Left lung (tissue), 10 donors: ENCODE data around the gene RCOR2. TPM values are rescaled to one million over a fixed set of nuclear protein-coding genes. Genes with fewer than 3 reads are reported as not detected.

Experiments
- ATAC-seq: fragments of 200-7000 bp; cut with Tn5 transposase; one replicate; pipeline ENCODE4 v1.9.1; 2020; ENCODE audit warnings: moderate library complexity
- DNase-seq, 4 donors: peaks; one replicate each; pipeline ENCODE4 v3.0.0-alpha.2; 2013 to 2020
- H3K27ac ChIP-seq, 2 donors: fragments of 200-600 bp; sonication (generic) in 1 of 2; one replicate each; pipeline versions ENCODE4 v1.5.0 to v1.8.0; 2020 to 2021
- H3K27me3 ChIP-seq, 2 donors: fragments of 200-600 bp; sonication (generic) in 1 of 2; one replicate each; pipeline versions ENCODE4 v1.5.0 to v1.8.0; 2020 to 2021
- H3K36me3 ChIP-seq, 2 donors: fragments of 200-600 bp; sonication (generic) in 1 of 2; one replicate each; pipeline versions ENCODE4 v1.5.0 to v1.8.0; 2020 to 2021
- H3K4me1 ChIP-seq, 2 donors: fragments of 200-600 bp; one replicate each; pipeline ENCODE4 v1.8.0; 2021
- H3K4me3 ChIP-seq, 2 donors: fragments of 200-600 bp; sonication (generic) in 1 of 2; one replicate each; pipeline versions ENCODE4 v1.5.0 to v1.8.0; 2020 to 2021; ENCODE audit warnings: mild to moderate bottlenecking in 1 of 2
- H3K9me3 ChIP-seq, 2 donors: fragments of 200-600 bp; sonication (generic) in 1 of 2; one replicate each; pipeline versions ENCODE4 v1.5.0 to v1.8.0; 2020 to 2021
- CTCF ChIP-seq, 2 donors: fragments of 200-600 bp; sonication (generic) in 1 of 2; IDR thresholded peaks; one replicate each; pipeline versions ENCODE4 v1.5.0 to v1.8.0; 2021; ENCODE audit warnings: antibody characterized with exemption in 2 of 2
- intact Hi-C, 2 donors: fragments of 100-400 bp; cut with DNase I; formaldehyde crosslinking; loops; one replicate each; pipeline versions ENCODE4 v1.11.2 to v1.14.2; 2022
- polyA plus RNA-seq, 6 donors: library from polyadenylated mRNA; unstranded; fragments of 120-200 nt; gene quantifications; one replicate each; pipeline ENCODE4 v1.2.1, GENCODE V29; 2013; ENCODE audit not compliant: insufficient read length in 6 of 6
- total RNA-seq, 2 donors: library from RNA; stranded (reverse); fragmentation: NEBNext Ultra II Directional; extraction: Animal tissue kit (Norgen Biotek cat#: 25700); gene quantifications; one replicate each; pipeline ENCODE4 v1.2.1, GENCODE V29; 2021
- donor health status: DM: no; HTN: yes; CAD: no.
- donor health status: DM: no; HTN: no; CAD: no.

The RCOR2 gene
- total and polyA plus RNA-seq, 8 donors, result 0.45 to 17.4 (median 12.4) TPM

- no peaks in the 10 kb centered on the region for H3K27me3 ChIP-seq
- intact Hi-C loops, result no loop called here
- no peaks in the 10 kb centered on the region for H3K9me3 ChIP-seq
- peak overlapping the region in 1 of 2 donors; percentile 11 for H3K27ac ChIP-seq
- ATAC-seq (no peak), DNase-seq (no peak)
- H3K4me1 ChIP-seq, result peaks cover 20 to 64% of the 10 kb centered on the region in 2 donors
- no peak overlapping the region for H3K4me3 ChIP-seq
- no peak for TF ChIP-seq CTCF (IDR thresholded peaks at IDR 0.05)
- H3K36me3 ChIP-seq, result peaks cover 0 to 6% of the 10 kb centered on the region in 2 donors
Observed at GRCh38 chr11:63879598-63880402, 37.2 kb downstream of the RCOR2 start.

GRCh38 chr11:63877658-63878241 lies 39.2 kb downstream of the RCOR2 start:
- TF ChIP-seq CTCF (IDR thresholded peaks at IDR 0.05), result no peak
- Histone ChIP-seq H3K9me3 (no peaks in the 10 kb centered on the region), H3K4me1 (peaks cover 29 to 64% of the 10 kb centered on the region in 2 donors), H3K4me3 (no peak overlapping the region), H3K27me3 (no peaks in the 10 kb centered on the region), H3K36me3 (peaks cover 0 to 6% of the 10 kb centered on the region in 2 donors), H3K27ac (no peak overlapping the region)
- DNase-seq, result no peak
- intact Hi-C loops, result no loop called here
- ATAC-seq, result no peak

- Histone ChIP-seq H3K27ac (no peak overlapping the region), H3K4me3 (no peak overlapping the region), H3K36me3 (peaks cover 0 to 6% of the 10 kb centered on the region in 2 donors), H3K4me1 (peaks cover 37 to 68% of the 10 kb centered on the region in 2 donors), H3K27me3 (no peaks in the 10 kb centered on the region), H3K9me3 (no peaks in the 10 kb centered on the region)
- ATAC-seq (no peak), DNase-seq (no peak)
- intact Hi-C loops, result no loop called here
- TF ChIP-seq CTCF (IDR thresholded peaks at IDR 0.05), result no peak
Observed at GRCh38 chr11:63876616-63877015, 40.3 kb downstream of the RCOR2 start.

GRCh38 chr11:63875506-63876065 lies 41.4 kb downstream of the RCOR2 start:
- DNase-seq (no peak), ATAC-seq (no peak)
- Histone ChIP-seq H3K4me1 (peaks cover 40 to 74% of the 10 kb centered on the region in 2 donors), H3K9me3 (no peaks in the 10 kb centered on the region), H3K36me3 (peaks cover 0 to 6% of the 10 kb centered on the region in 2 donors), H3K27ac (no peak overlapping the region), H3K4me3 (no peak overlapping the region), H3K27me3 (no peaks in the 10 kb centered on the region)
- intact Hi-C loops, result no loop called here
- TF ChIP-seq CTCF (IDR thresholded peaks at IDR 0.05), result no peak

- intact Hi-C loops, result no loop called here
- H3K9me3 ChIP-seq, result no peaks in the 10 kb centered on the region
- peak overlapping the region in 1 of 2 donors; percentile 76 for H3K27ac ChIP-seq
- H3K36me3 ChIP-seq, result peaks cover 0 to 6% of the 10 kb centered on the region in 2 donors
- no peak for TF ChIP-seq CTCF (IDR thresholded peaks at IDR 0.05)
- ATAC-seq (no peak), DNase-seq (no peak)
- no peak overlapping the region for H3K4me3 ChIP-seq
- peaks cover 40 to 74% of the 10 kb centered on the region in 2 donors for H3K4me1 ChIP-seq
- no peaks in the 10 kb centered on the region for H3K27me3 ChIP-seq
Observed at GRCh38 chr11:63874511-63874910, 42.5 kb downstream of the RCOR2 start.
